Left lung (tissue), 10 donors: ENCODE results near the gene SSBP2. TPM values are rescaled to one million over a fixed set of nuclear protein-coding genes. Genes with fewer than 3 reads are reported as not detected.
"Not testable (repeated sequence)": the region's sequence is repeated elsewhere in the genome, so short reads cannot be mapped to it uniquely, and the experiment has no call there.

Source experiments
- ATAC-seq: fragments of 200-7000 bp; cut with Tn5 transposase; one replicate; pipeline ENCODE4 v1.9.1; 2020; ENCODE audit warnings: moderate library complexity
- DNase-seq, 4 donors: peaks; one replicate each; pipeline ENCODE4 v3.0.0-alpha.2; 2013 to 2020
- H3K27ac ChIP-seq, 2 donors: fragments of 200-600 bp; sonication (generic) in 1 of 2; one replicate each; pipeline versions ENCODE4 v1.5.0 to v1.8.0; 2020 to 2021
- H3K27me3 ChIP-seq, 2 donors: fragments of 200-600 bp; sonication (generic) in 1 of 2; one replicate each; pipeline versions ENCODE4 v1.5.0 to v1.8.0; 2020 to 2021
- H3K36me3 ChIP-seq, 2 donors: fragments of 200-600 bp; sonication (generic) in 1 of 2; one replicate each; pipeline versions ENCODE4 v1.5.0 to v1.8.0; 2020 to 2021
- H3K4me1 ChIP-seq, 2 donors: fragments of 200-600 bp; one replicate each; pipeline ENCODE4 v1.8.0; 2021
- H3K4me3 ChIP-seq, 2 donors: fragments of 200-600 bp; sonication (generic) in 1 of 2; one replicate each; pipeline versions ENCODE4 v1.5.0 to v1.8.0; 2020 to 2021; ENCODE audit warnings: mild to moderate bottlenecking in 1 of 2
- H3K9me3 ChIP-seq, 2 donors: fragments of 200-600 bp; sonication (generic) in 1 of 2; one replicate each; pipeline versions ENCODE4 v1.5.0 to v1.8.0; 2020 to 2021
- CTCF ChIP-seq, 2 donors: fragments of 200-600 bp; sonication (generic) in 1 of 2; IDR thresholded peaks; one replicate each; pipeline versions ENCODE4 v1.5.0 to v1.8.0; 2021; ENCODE audit warnings: antibody characterized with exemption in 2 of 2
- intact Hi-C, 2 donors: fragments of 100-400 bp; cut with DNase I; formaldehyde crosslinking; loops; one replicate each; pipeline versions ENCODE4 v1.11.2 to v1.14.2; 2022
- polyA plus RNA-seq, 6 donors: library from polyadenylated mRNA; unstranded; fragments of 120-200 nt; gene quantifications; one replicate each; pipeline ENCODE4 v1.2.1, GENCODE V29; 2013; ENCODE audit not compliant: insufficient read length in 6 of 6
- total RNA-seq, 2 donors: library from RNA; stranded (reverse); fragmentation: NEBNext Ultra II Directional; extraction: Animal tissue kit (Norgen Biotek cat#: 25700); gene quantifications; one replicate each; pipeline ENCODE4 v1.2.1, GENCODE V29; 2021
- donor health status: DM: no; HTN: yes; CAD: no.
- donor health status: DM: no; HTN: no; CAD: no.

Gene SSBP2
- total and polyA plus RNA-seq, 8 donors: 31.6 to 103 (median 74.8) TPM

DNA sequence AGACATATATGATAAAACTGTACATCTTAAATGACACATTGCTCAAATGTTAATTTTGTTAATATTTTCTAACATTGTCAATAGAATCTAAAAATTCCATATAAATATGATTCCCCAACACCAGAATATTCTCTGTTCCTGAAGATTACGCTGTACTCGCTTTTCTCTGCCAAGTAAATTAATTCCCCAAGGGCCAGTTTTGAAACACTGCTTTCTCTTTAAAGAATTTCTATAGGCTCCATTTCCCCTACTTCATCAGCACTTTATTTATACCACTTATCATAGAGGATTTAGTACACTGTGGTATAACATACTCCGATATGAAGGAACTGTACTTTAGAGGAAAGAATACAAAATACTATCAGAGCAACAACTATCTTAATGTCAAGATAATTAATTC is 255.6 kb downstream of the SSBP2 start:
- no peak for TF ChIP-seq CTCF (IDR thresholded peaks at IDR 0.05)
- H3K27me3 ChIP-seq: no peaks in the 10 kb centered on the region
- intact Hi-C loops: no loop called here
- H3K4me3 ChIP-seq: no peak overlapping the region
- no peaks in the 10 kb centered on the region for H3K4me1 ChIP-seq
- H3K9me3 ChIP-seq: no peaks in the 10 kb centered on the region
- H3K27ac ChIP-seq: no peak overlapping the region
- H3K36me3 ChIP-seq: no peaks in the 10 kb centered on the region
- DNase-seq (no peak), ATAC-seq (no peak)

DNA sequence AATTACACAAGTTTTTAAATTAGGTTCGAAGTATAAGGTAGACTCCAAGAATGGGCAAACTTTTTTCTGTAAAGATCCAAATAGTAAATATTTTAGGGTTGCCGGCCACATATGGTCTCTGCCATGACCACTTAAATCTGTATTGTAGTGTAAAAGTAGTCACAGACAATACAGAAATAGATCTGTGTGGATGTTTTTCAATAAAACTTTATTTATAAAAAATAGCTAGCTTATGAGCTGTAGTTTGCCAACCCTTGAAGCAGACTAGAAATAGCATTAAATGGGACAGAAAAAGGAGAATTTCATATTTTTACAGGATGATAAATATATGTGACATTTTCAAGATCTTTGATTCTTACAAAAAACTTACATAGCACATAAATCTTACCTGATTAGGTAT is 262.0 kb downstream of the SSBP2 start:
- H3K36me3 ChIP-seq: no peaks in the 10 kb centered on the region
- ATAC-seq (no peak), DNase-seq (no peak)
- intact Hi-C loops: no loop called here
- TF ChIP-seq CTCF (IDR thresholded peaks at IDR 0.05): no peak
- no peak overlapping the region for H3K27ac ChIP-seq
- H3K4me3 ChIP-seq: no peak overlapping the region
- no peaks in the 10 kb centered on the region for H3K4me1 ChIP-seq
- no peaks in the 10 kb centered on the region for H3K27me3 ChIP-seq
- no peaks in the 10 kb centered on the region for H3K9me3 ChIP-seq

DNA sequence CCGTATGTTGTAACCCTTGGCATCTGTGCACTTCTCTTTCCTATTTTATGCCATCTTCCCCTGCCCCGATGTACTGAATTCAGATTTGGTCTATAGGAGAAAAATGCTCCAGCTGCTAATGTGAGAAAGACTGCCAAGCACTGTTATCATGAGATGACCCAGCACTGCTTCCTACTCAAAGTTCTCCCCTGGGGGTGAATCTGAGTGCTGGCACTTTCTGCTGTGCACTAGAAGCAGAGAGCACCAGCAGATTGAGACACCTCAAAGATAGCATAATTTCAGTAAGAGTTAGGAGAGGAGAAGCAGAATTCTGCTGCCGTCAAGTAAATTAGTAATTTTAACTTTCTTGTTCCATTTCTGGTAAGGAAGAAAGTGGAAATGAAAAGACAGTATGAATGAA is 264.2 kb downstream of the SSBP2 start:
- DNase-seq (no peak), ATAC-seq (no peak)
- TF ChIP-seq CTCF (IDR thresholded peaks at IDR 0.05): no peak
- Histone ChIP-seq H3K36me3 (no peaks in the 10 kb centered on the region), H3K4me1 (peaks cover 0 to 4% of the 10 kb centered on the region in 2 donors), H3K4me3 (no peak overlapping the region), H3K27ac (no peak overlapping the region), H3K27me3 (no peaks in the 10 kb centered on the region), H3K9me3 (no peaks in the 10 kb centered on the region)
- intact Hi-C loops: no loop called here

DNA sequence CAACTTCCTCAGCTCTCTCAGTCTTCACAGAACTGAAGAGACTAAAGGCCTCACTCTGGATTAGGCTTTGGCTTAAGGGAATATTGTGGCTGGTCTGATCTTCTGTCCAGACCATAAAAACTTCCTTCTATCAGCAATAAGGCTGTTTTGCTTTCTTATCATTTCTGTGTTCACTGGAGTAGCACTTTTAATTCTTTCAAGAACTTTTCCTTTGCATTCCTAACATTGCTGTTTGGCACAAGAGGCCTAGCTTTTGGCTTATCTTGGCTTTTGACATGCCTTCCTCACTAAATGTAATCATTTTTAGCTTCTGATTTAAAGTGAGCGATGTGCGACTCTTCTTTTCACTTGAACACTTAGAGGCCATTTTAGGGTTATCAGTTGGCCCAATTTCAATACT is 268.3 kb downstream of the SSBP2 start:
- Histone ChIP-seq H3K27ac (peak overlapping the region; percentile 8 to 31), H3K36me3 (no peaks in the 10 kb centered on the region), H3K27me3 (no peaks in the 10 kb centered on the region), H3K4me1 (peaks cover 0 to 4% of the 10 kb centered on the region in 2 donors), H3K4me3 (no peak overlapping the region), H3K9me3 (no peaks in the 10 kb centered on the region)
- intact Hi-C loops: no loop called here
- peak in 1 of 4 donors; percentile 16 for DNase-seq
- TF ChIP-seq CTCF (IDR thresholded peaks at IDR 0.05): no peak
- ATAC-seq: peak; percentile 70

GRCh38 chr5:81473395-81473794 is 277.5 kb downstream of the SSBP2 start:
- intact Hi-C loops, H3K4me3 ChIP-seq, H3K9me3 ChIP-seq, DNase-seq, H3K4me1 ChIP-seq, H3K27me3 ChIP-seq, ATAC-seq, H3K27ac ChIP-seq: not testable (repeated sequence)
- peaks cover 0 to 16% of the 10 kb centered on the region in 2 donors for H3K36me3 ChIP-seq

GRCh38 chr5:81469676-81470075 is 281.2 kb downstream of the SSBP2 start:
- Histone ChIP-seq H3K9me3 (no peaks in the 10 kb centered on the region), H3K4me1 (no peaks in the 10 kb centered on the region), H3K27ac (no peak overlapping the region), H3K4me3 (no peak overlapping the region), H3K36me3 (peaks cover 0 to 16% of the 10 kb centered on the region in 2 donors), H3K27me3 (no peaks in the 10 kb centered on the region)
- no peak for TF ChIP-seq CTCF (IDR thresholded peaks at IDR 0.05)
- intact Hi-C loops: no loop called here
- DNase-seq: no peak
- ATAC-seq: no peak
